DMS153 (cell line): ENCODE results near the gene TNFRSF19.
A peak's percentile ranks its signal among the peaks of the same experiment; 100 is the strongest.

Experiments
- DNase-seq: peaks from one replicate; lab custom pipeline; 2025; lab: John Stamatoyannopoulos, UW

Gene TNFRSF19

DNA sequence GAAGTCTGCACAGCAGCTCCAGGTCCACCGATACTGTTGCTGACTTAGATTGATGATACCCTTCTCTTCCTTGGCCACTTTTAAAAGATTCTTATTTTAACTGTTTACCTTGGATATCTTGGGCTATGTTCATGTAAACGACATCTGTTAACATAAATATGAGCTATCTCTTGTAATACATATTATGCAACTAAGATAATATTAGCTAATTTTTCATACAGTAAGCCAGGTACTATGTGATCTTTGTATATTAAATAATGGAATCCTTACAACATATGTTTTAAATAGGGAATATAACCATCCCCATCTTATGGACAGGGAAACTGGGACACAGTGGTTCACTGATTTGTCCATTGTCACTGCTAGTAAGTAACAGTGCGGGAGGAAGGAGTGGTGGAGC lies 37.9 kb downstream of the TNFRSF19 start:
- no peak for DNase-seq

DNA sequence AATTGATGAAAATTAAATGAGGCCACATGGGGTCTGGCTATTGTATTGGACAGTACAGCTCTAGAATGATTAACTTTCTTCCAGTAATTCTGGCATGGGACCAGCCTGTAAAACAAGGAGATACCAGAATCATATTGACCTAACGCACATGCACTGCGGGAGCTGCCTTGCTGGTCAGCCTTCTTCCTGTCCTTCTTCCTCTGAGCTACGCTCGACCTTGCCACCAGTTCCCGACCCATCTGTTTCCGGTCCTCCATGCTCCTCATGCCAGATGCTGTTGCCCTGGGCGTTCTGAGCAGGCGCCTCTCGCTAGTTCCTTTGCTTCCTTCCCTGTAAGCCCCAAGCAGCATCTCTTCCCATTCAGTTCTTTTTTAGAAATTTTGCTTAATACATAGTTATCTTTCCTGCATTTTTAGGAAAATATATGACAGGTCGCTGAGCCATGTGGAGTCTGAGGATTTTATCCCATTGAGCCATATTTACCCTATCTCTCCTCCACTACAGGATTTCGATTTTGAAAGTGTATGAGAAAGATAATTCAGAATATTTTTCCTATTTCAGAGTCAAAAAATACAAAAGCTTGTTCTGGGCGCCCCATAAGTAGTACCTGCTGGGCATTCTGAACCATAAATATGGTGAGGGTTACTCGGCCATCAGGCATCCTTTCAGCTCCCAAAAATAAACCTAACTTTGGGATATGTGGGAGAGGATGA lies 38.6 kb downstream of the TNFRSF19 start:
- DNase-seq = no peak

DNA sequence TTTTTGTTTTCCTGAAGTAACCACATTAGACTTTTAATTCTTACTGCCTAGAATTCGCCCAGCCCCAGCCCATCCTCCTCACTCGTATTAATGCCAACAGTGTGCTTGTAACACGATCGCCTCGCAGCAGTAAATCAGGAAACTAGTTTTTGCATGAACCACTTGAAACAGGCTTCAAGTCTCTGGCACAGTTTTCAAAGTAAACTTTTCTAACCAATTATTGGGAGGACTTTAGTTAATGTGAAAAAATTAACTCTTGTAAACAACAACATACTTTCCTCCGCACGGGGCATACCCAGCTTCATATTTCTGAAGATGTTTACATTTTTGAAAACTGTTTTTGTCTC lies 39.2 kb downstream of the TNFRSF19 start:
- peak; percentile 20 for DNase-seq

DNA sequence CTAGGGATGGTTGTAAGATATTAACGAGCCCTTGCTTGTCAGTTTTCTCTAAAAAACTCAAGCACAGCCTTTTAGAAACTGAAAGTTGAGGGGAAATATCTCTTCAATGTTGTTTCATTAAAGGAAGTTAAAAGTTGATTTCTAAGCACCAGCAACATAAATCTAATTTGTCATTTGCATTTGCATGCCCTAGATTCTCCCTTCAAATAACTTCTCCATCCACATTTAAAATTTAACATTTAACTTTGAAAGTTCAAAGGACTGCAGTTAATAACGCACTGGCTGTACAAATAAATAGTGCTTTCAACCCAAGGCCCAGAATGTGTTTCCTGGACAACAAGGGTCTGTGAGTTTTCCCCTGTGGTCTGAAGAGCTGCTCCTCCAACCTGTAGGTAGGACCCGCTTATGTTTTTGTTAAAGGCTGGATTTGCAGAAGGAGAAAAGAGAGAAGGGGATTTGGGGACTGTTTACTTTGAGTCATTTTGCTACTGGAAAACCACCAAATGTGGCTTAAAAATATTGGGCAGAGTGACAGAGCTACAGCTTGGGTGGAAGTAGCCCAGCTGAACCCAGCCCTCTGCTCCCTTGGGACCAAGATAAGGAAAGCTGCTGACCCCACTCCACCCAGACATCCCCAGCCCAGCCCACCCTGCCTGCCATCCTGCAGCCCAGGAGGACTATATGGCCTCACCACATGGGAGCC lies 39.8 kb downstream of the TNFRSF19 start:
- DNase-seq = no peak

DNA sequence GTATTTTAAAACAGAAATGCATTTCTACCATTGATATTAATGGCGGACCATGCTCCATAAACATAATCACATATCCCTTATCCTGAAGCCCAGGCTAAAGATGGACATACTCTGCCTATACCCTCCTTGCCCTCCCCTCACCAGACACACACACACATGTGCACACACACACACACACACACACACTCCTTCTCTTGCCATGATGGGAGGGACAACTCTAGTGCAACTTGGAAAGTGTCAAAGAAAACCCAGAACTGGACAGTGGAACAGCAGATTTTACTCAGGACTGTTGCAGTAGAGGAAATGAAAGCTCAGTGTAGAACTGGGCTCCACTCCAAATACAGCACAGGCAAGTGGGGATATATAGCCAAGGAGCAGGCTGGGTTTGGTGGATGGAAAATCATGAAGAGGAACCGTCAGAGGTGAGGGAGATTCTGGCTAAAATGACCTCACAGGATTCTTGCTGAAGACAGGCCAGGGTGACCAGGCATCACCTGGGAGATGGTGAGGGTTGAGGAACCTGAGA lies 40.8 kb downstream of the TNFRSF19 start:
- peak; percentile 16 for DNase-seq

DNA sequence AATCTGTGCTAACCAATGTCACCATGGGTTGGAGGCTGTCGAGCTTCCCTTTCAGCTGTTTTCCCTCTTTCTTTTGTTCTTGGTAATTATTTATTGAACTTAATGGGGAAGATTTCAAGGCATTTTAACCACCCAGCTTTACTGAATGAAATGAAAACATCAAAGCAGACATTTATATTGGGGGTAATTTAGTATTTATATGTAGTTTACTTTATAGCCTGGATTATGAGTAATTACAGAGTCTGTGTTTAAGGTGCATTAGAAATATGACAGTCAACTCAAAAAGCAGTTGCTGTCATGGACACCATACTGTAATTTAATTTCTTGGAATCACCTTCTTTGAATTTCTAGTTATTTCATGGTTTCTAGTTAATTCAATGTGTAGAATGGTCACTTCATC lies 42.0 kb downstream of the TNFRSF19 start:
- no peak for DNase-seq

DNA sequence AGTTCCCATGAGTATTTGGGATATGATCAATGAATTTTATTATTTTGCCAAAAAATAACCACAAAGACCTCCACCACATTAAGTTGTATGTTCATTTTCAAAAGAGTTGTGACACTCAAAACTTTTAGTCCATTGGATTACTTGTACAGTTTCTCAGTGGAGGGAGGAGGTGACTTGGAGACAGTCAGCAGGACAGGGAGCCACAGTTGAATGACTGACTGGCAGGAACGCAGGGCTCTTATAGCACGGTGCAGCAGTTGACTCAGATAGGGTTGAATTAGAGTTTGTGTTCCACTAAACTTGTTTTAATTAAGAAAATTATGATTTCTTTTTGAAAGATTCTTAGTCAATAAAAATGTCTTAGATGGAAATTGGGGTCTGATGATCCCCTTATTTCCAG lies 42.5 kb downstream of the TNFRSF19 start:
- no peak for DNase-seq

GRCh38 chr13:23613596-23613995 lies 43.4 kb downstream of the TNFRSF19 start:
- DNase-seq = no peak

GRCh38 chr13:23615395-23616081 lies 45.3 kb downstream of the TNFRSF19 start:
- DNase-seq = no peak

DNA sequence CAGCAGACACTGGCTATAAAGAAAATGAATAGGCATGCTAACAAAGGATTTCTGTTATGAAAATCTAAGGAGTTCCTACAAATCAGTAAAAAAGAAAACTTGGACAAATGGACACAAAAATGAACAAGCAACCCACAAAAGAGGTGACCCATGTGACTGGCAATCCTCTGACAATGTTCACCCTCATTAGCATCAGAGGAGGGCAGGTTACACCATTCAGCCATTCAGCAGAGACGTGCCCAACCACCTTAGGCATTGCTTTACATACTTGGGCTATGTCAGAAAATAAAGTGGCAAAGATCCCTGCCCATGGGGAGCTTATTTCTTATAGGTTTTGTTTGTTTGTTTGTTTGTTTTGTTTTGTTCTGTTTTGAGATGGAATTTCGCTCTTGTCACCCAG lies 46.0 kb downstream of the TNFRSF19 start:
- no peak for DNase-seq

- DNase-seq = no peak
These were observed 47.4 kb downstream of the TNFRSF19 start for GRCh38 chr13:23617551-23618024.

DNA sequence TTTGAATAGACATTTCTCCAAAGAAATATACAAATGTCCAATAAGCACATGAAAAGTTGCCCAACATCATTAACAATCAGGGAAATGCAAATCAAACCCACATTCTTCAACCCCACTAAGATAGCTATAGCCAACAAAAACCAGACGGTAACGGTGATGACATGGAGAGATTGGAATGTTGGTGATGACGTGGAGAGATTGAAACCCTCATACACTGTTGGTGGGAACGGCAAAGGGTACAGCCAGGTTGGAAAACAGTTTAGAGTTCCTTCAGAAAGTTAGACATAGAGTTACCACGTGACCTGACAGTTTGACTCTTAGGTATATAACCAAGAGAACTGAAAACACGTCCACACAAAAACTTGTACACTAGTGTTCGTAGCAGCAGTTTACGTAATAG lies 48.1 kb downstream of the TNFRSF19 start:
- DNase-seq = no peak

GRCh38 chr13:23619068-23619855 lies 49.0 kb downstream of the TNFRSF19 start:
- DNase-seq = no peak

DNA sequence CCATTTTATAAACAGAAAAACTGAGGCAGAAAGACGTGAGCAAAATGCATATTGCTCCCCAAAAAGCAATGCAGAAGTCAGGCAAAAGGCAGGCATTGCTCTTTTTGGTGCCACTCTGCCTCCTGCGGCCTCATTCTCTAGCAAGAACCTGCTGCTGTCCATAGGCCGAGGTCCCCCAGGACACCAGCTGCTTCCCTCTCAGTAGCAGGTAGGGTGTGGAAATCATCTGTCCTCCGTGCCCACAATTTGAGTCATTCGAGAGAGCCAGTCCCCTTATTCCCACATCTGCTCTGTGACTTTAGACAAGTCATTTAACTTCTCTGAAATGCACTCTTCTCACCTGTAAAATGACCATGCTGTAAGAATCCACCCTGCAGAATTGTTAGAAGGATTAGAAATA lies 50.0 kb downstream of the TNFRSF19 start:
- no peak for DNase-seq

DNA sequence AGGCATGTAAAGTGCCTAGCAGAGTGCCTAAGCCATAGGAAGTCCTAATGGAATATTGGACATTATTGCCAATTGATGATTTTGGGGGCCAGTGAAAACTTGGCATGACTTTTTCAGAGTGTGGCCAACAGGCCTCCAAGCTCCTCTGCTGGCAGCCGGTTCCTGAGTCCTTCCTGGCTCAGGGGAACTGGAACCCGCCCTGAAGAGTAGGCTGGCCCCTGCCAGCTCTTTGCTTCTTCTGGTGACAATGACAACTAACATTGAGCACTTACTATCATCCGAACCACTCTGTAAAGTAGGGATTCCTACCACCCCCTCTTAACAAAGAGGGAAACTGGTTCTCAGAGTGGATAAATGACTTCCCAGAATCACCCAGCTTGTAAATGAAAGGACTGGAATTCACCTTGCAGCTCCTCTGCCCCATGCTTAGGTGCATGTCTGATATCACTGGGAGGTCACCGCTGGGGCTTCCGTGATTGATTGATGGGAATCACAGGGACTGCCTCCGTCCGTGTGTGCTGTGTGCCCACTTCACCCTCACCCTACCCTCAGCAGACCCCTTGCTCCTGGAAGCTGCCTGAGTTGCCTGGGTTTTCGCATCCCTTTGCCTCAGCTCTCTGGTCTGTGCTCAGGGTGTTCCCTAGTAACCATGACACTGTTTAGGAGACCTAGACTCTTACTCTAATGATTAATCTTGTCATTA lies 50.6 kb downstream of the TNFRSF19 start:
- DNase-seq = no peak

GRCh38 chr13:23621316-23621645 lies 51.1 kb downstream of the TNFRSF19 start:
- DNase-seq = no peak

DNA sequence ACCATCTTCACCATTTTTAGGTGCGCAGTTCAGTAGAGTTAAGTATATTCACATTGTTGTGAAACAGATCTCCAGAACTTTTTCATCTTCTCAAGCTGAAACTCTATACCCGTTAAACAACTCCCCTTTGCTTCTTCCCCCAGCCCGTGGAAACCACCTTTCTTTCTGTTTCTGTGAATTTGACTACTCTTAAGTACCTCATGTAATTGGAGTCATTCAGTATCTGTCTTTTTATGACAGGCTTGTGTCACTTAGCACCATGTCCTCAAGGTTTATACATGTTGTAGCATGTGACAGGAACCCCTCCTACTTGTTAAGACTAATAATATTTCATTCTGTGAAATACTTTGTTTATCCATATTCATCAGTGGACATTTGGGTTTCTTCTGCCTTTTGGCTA lies 52.8 kb downstream of the TNFRSF19 start:
- DNase-seq = no peak

- DNase-seq = no peak
These were observed 53.2 kb downstream of the TNFRSF19 start for GRCh38 chr13:23623394-23623793.

DNA sequence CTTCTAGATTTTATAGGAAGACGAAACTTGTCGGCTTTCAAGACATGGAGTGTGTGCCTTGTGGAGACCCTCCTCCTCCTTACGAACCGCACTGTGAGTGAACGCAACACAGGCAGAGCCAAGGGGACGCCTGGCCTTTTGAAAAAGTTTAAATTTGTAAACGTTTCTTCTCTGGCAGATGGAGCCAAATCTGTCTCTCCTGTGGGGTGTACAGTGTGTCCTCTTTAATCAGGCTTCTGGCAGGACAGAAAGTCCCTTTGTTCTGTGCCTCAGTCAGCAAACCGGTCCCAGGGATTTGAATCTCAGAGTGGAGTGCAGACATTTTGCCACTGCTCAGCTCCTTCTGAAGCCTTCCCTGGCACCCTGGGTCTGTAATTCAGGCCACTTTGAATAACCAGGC lies 56.5 kb downstream of the TNFRSF19 start:
- DNase-seq = no peak

DNA sequence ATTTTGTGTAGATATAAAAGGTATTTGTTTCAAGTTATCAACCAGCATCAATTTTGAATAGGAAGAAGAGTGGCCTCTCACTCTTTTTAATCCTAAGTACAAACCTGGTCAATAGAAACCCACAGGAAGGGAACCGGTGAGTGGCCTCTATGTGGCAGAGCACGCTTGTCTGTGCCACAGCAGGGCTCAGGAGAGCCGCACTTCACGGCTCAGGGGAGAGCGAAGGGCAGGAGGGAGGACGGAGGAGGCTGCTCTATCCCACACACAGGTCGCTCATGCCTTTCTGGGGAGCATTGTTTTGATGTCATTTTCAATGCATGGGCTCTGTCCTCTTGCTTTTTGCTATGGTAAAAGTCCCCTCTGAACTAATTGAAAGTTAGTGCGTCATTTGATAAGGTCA lies 57.2 kb downstream of the TNFRSF19 start:
- DNase-seq = no peak

GRCh38 chr13:23628250-23628649 lies 58.0 kb downstream of the TNFRSF19 start:
- DNase-seq = no peak
